Ishikawa (cell line): Measurements from ENCODE around the gene PLSCR4.

Source experiments
- EP300 ChIP-seq: IDR thresholded peaks from 2 replicates; pipeline ENCODE4 v1.6.1; 2012; ENCODE audit warnings: borderline replicate concordance
- NFIC ChIP-seq: IDR thresholded peaks from 2 replicates; pipeline ENCODE4 v1.6.1; 2012
- TAF1 ChIP-seq: IDR thresholded peaks from 2 replicates; pipeline ENCODE4 v1.6.1; 2012; ENCODE audit warnings: low read depth, mild to moderate bottlenecking
- YY1 ChIP-seq: IDR thresholded peaks from 2 replicates; pipeline ENCODE4 v1.6.1; 2012; ENCODE audit warnings: low read depth

GRCh38 chr3:146166415-146166821, 84.5 kb downstream of the PLSCR4 start:
- TF ChIP-seq EP300 (no peak), TAF1 (no peak), YY1 (no peak), NFIC (no peak)
